Cardiac muscle cell (in vitro differentiated cells and primary cell): ENCODE data around the gene RSPRY1. TPM values are rescaled to one million over a fixed set of nuclear protein-coding genes. Genes with fewer than 3 reads are reported as not detected.

Source experiments
- DNase-seq, 2 donors: peaks; one replicate each; pipeline versions ENCODE4 v3.0.0 to v3.0.0-alpha.2; 2010 to 2017; ENCODE audit warnings: low read depth in 1 of 2, low spot score in 1 of 2
- H3K27ac ChIP-seq: fragments of 200-600 bp; sonication (generic); 2 replicates; pipeline ENCODE4 v1.5.1; 2016
- H3K27me3 ChIP-seq: fragments of 200-600 bp; sonication (generic); 2 replicates; pipeline ENCODE4 v1.6.0; 2016; ENCODE audit warnings: control low read depth
- H3K36me3 ChIP-seq: fragments of 200-600 bp; sonication (generic); 2 replicates; pipeline ENCODE4 v1.5.1; 2016; ENCODE audit warnings: control low read depth
- H3K4me1 ChIP-seq: fragments of 200-600 bp; sonication (generic); 2 replicates; pipeline ENCODE4 v1.8.1; 2017; ENCODE audit warnings: low read depth, mild to moderate bottlenecking, mixed run types
- H3K4me3 ChIP-seq: fragments of 200-600 bp; sonication (generic); 2 replicates; pipeline ENCODE4 v1.5.1; 2016; ENCODE audit warnings: mild to moderate bottlenecking
- H3K9me3 ChIP-seq: fragments of 200-600 bp; sonication (generic); 2 replicates; pipeline ENCODE4 v1.5.1; 2017; ENCODE audit warnings: low read depth, mild to moderate bottlenecking, control low read depth
- CTCF ChIP-seq: IDR thresholded peaks from 2 replicates; pipeline ENCODE4 v1.5.1; 2012; ENCODE audit warnings: low read depth, mild to moderate bottlenecking, low read length
- polyA plus RNA-seq: library from polyadenylated mRNA; unstranded; fragments of >200 nt; fragmentation: Nextera tagmentation; extraction: Ambion mirVana; gene quantifications from 2 replicates; pipeline ENCODE4 v1.2.1, GENCODE V29; 2016
- total RNA-seq: library from RNA; depleted of rRNA; stranded (reverse); fragments of >200 nt; gene quantifications from 2 replicates; pipeline ENCODE4 v1.2.3, GENCODE V29; 2016

RSPRY1 gene
- total and polyA plus RNA-seq, 2 experiments from 2014 or later: 30.3 to 33.2 TPM

GRCh38 chr16:57282510-57283213, 96.5 kb downstream of the RSPRY1 start:
- no peak overlapping the region for H3K27ac ChIP-seq
- no peaks in the 10 kb centered on the region for H3K36me3 ChIP-seq
- no peak for TF ChIP-seq CTCF
- no peak overlapping the region for H3K4me3 ChIP-seq
- no peaks in the 10 kb centered on the region for H3K4me1 ChIP-seq
- H3K9me3 ChIP-seq: no peaks in the 10 kb centered on the region
- no peak for DNase-seq
- H3K27me3 ChIP-seq: peaks cover 13% of the 10 kb centered on the region

- Histone ChIP-seq H3K4me1 (no peaks in the 10 kb centered on the region), H3K9me3 (no peaks in the 10 kb centered on the region), H3K36me3 (no peaks in the 10 kb centered on the region), H3K27me3 (peaks cover 13% of the 10 kb centered on the region), H3K27ac (no peak overlapping the region), H3K4me3 (peak overlapping the region; percentile 46)
- no peak for TF ChIP-seq CTCF
- no peak for DNase-seq
Observed at GRCh38 chr16:57283214-57283958, 97.3 kb downstream of the RSPRY1 start.

GRCh38 chr16:57283959-57284208, 97.8 kb downstream of the RSPRY1 start:
- Histone ChIP-seq H3K36me3 (no peaks in the 10 kb centered on the region), H3K4me1 (no peaks in the 10 kb centered on the region), H3K9me3 (no peaks in the 10 kb centered on the region), H3K27ac (no peak overlapping the region), H3K4me3 (peak overlapping the region; percentile 46), H3K27me3 (peaks cover 13% of the 10 kb centered on the region)
- TF ChIP-seq CTCF: no peak
- DNase-seq: no peak

GRCh38 chr16:57284209-57284951, 98.3 kb downstream of the RSPRY1 start, which contains the start of gene PLLP:
Gene PLLP (minus strand): TSS chr16:57284672. CDS start chr16:57284540, 132 bp downstream.
- no peaks in the 10 kb centered on the region for H3K4me1 ChIP-seq
- no peaks in the 10 kb centered on the region for H3K9me3 ChIP-seq
- H3K27ac ChIP-seq: no peak within 1 kb of the TSS
- no peaks in the 10 kb centered on the region for H3K36me3 ChIP-seq
- peak; percentile 41 to 57 for DNase-seq
- peaks cover 13% of the 10 kb centered on the region for H3K27me3 ChIP-seq
- TF ChIP-seq CTCF: no peak
- peak within 1 kb of the TSS; percentile 46 for H3K4me3 ChIP-seq

- Histone ChIP-seq H3K9me3 (no peaks in the 10 kb centered on the region), H3K4me3 (peak overlapping the region; percentile 46), H3K27me3 (peaks cover 13% of the 10 kb centered on the region), H3K36me3 (no peaks in the 10 kb centered on the region), H3K27ac (no peak overlapping the region), H3K4me1 (no peaks in the 10 kb centered on the region)
- no peak for TF ChIP-seq CTCF
- no peak for DNase-seq
Observed at GRCh38 chr16:57284952-57285363, 98.8 kb downstream of the RSPRY1 start.
